A673 (cell line): ENCODE data around the gene LRP1-AS.

Source experiments
- CTCF ChIP-seq: fragments of 300-800, 200-600 bp; sonication (generic); conservative IDR thresholded peaks from 2 replicates; pipeline ENCODE4 v1.5.1; 2017; ENCODE audit warnings: low read depth, mild to moderate bottlenecking, antibody characterized with exemption, low read length, moderate library complexity, mixed read lengths
- EZH2 ChIP-seq: fragments of 200-600 bp; sonication (generic); IDR thresholded peaks from 2 replicates; pipeline ENCODE4 v1.6.1; 2017; ENCODE audit warnings: borderline replicate concordance, low read depth, mild to moderate bottlenecking, mixed read lengths, antibody characterized with exemption, low read length; ENCODE audit not compliant: poor library complexity, severe bottlenecking

GRCh38 chr12:57158665-57159064 lies 11.2 kb upstream of the LRP1-AS start:
- TF ChIP-seq CTCF (no peak), EZH2 (no peak)
